CD4-positive, CD25-positive, alpha-beta regulatory T cell (primary cell): Measurements from ENCODE around the gene TIMM8B. TPM values are rescaled to one million over a fixed set of nuclear protein-coding genes. Genes with fewer than 3 reads are reported as not detected.
A peak's percentile ranks its signal among the peaks of the same experiment; 100 is the strongest.

Experiments used
- ATAC-seq, 2 donors: fragments of 150-1000 bp; cut with Tn5 transposase; one replicate each; pipeline ENCODE4 v1.10.0; 2021; ENCODE audit warnings: low read depth in 2 of 2, moderate number of reproducible peaks in 2 of 2, moderate library complexity in 1 of 2
- DNase-seq, 3 donors: peaks; one replicate each; pipeline versions ENCODE4 v3.0.0 to v3.0.0-alpha.2; 2012 to 2022; ENCODE audit warnings: mixed read lengths in 1 of 3
- H3K27ac ChIP-seq: one replicate; pipeline ENCODE4 v1.7.0; 2013; ENCODE audit warnings: mild to moderate bottlenecking, low read length; ENCODE audit not compliant: insufficient read depth, poor library complexity, severe bottlenecking
- H3K27me3 ChIP-seq: one replicate; pipeline ENCODE4 v1.7.0; 2013; ENCODE audit warnings: low read length; ENCODE audit not compliant: control insufficient read depth, insufficient read depth
- H3K36me3 ChIP-seq: one replicate; pipeline ENCODE4 v1.7.0; 2013; ENCODE audit warnings: mild to moderate bottlenecking, low read length, moderate library complexity; ENCODE audit not compliant: control insufficient read depth, insufficient read depth
- H3K4me1 ChIP-seq: 2 replicates; pipeline ENCODE4 v1.7.0; 2013; ENCODE audit warnings: mild to moderate bottlenecking, low read length; ENCODE audit not compliant: insufficient read depth, control insufficient read depth, poor library complexity, severe bottlenecking
- H3K4me3 ChIP-seq: one replicate; pipeline ENCODE4 v1.7.0; 2013; ENCODE audit warnings: low read depth, mild to moderate bottlenecking, low read length, moderate library complexity
- H3K9me3 ChIP-seq, 2 experiments: 1 replicate in 1 of 2; 2 replicates in 1 of 2; pipeline ENCODE4 v1.7.0; 2013; ENCODE audit warnings: low read length in 2 of 2, mild to moderate bottlenecking in 1 of 2, moderate library complexity in 1 of 2; ENCODE audit not compliant: control insufficient read depth in 2 of 2
- H3K27ac Mint-ChIP-seq, 3 donors: one replicate each; pipeline ENCODE4 v1.8.0; 2020 to 2022; ENCODE audit warnings: mild to moderate bottlenecking in 3 of 3, mixed read lengths in 3 of 3, moderate library complexity in 2 of 3
- H3K27me3 Mint-ChIP-seq: one replicate; pipeline ENCODE4 v1.8.0; 2022; ENCODE audit warnings: mild to moderate bottlenecking, mixed read lengths
- H3K36me3 Mint-ChIP-seq: one replicate; pipeline ENCODE4 v1.8.0; 2020; ENCODE audit warnings: mixed read lengths
- H3K4me1 Mint-ChIP-seq, 4 donors: one replicate each; pipeline ENCODE4 v1.8.0; 2020 to 2022; ENCODE audit warnings: mixed read lengths in 4 of 4, mild to moderate bottlenecking in 1 of 4
- H3K4me3 Mint-ChIP-seq, 4 donors: one replicate each; pipeline ENCODE4 v1.8.0; 2020 to 2022; ENCODE audit warnings: mild to moderate bottlenecking in 4 of 4, mixed read lengths in 4 of 4, moderate library complexity in 3 of 4
- H3K9me3 Mint-ChIP-seq, 7 donors: one replicate each; pipeline ENCODE4 v1.8.0; 2020 to 2022; ENCODE audit warnings: mixed read lengths in 7 of 7, mild to moderate bottlenecking in 3 of 7, moderate library complexity in 2 of 7
- polyA plus RNA-seq, 4 donors: library from polyadenylated mRNA; unstranded; fragments of 300-500 nt; fragmentation: Illumina TruSeq; gene quantifications; one replicate each; pipeline ENCODE4 v1.2.3, GENCODE V29; 2021
- total RNA-seq: library from RNA; stranded (reverse); gene quantifications from one replicate; pipeline ENCODE4 v1.2.3, GENCODE V29; 2022

The TIMM8B gene
- total RNA-seq (14.5 TPM), polyA plus RNA-seq (10 to 100 TPM; 60.8 to 91.3 (median 75.0) TPM)

GRCh38 chr11:112086422-112087191 is at the start of gene TIMM8B, which contains the start of gene SDHD:
TSS of gene TIMM8B (minus strand) at chr11:112086756. CDS start at chr11:112086723, 33 bp downstream.
TSS of gene SDHD (plus strand) at chr11:112086873. CDS start at chr11:112086908, 35 bp downstream.
- peaks cover 56% of the 10 kb centered on the region for H3K36me3 Mint-ChIP-seq
- H3K4me1 Mint-ChIP-seq, result peaks cover 32 to 66% (median 53%) of the 10 kb centered on the region in 4 donors

GRCh38 chr11:112134473-112134872 is 47.9 kb upstream of the TIMM8B start:
- peaks cover 15% of the 10 kb centered on the region for H3K36me3 Mint-ChIP-seq
- Histone ChIP-seq H3K27me3 (no peaks in the 10 kb centered on the region), H3K4me3 (no peak overlapping the region), H3K36me3 (no peaks in the 10 kb centered on the region), H3K27ac (no peak overlapping the region), H3K9me3 (no peaks in the 10 kb centered on the region), H3K4me1 (no peaks in the 10 kb centered on the region)
- peaks cover 0 to 1% (median 0%) of the 10 kb centered on the region in 7 donors for H3K9me3 Mint-ChIP-seq
- H3K4me1 Mint-ChIP-seq, result no peaks in the 10 kb centered on the region
- H3K27me3 Mint-ChIP-seq, result peaks cover 4% of the 10 kb centered on the region
- H3K4me3 Mint-ChIP-seq, result no peak overlapping the region
- H3K27ac Mint-ChIP-seq, result no peak overlapping the region
- no peak for DNase-seq
- ATAC-seq, result no peak

More at GRCh38 chr11:112086422-112087191, at the start of gene TIMM8B, which contains the start of gene SDHD:
- H3K36me3 ChIP-seq, result peaks cover 57% of the 10 kb centered on the region
- H3K4me3 ChIP-seq, result peak within 1 kb of the TSS; percentile 99
- no peaks in the 10 kb centered on the region for H3K27me3 Mint-ChIP-seq
- ATAC-seq (peak; percentile 88 to 90), DNase-seq (peak; percentile 96 to 97 (median 97))
- H3K4me1 ChIP-seq, result peaks cover 36% of the 10 kb centered on the region
- H3K27ac Mint-ChIP-seq, result peak within 1 kb of the TSS; percentile 97 to 99 (median 98)
- H3K27me3 ChIP-seq, result no peaks in the 10 kb centered on the region
- peak within 1 kb of the TSS; percentile 80 for H3K27ac ChIP-seq
- peak within 1 kb of the TSS; percentile 96 to 99 (median 98) for H3K4me3 Mint-ChIP-seq
- no peaks in the 10 kb centered on the region for H3K9me3 ChIP-seq
- peaks cover 0 to 5% (median 0%) of the 10 kb centered on the region in 7 donors for H3K9me3 Mint-ChIP-seq

DNA sequence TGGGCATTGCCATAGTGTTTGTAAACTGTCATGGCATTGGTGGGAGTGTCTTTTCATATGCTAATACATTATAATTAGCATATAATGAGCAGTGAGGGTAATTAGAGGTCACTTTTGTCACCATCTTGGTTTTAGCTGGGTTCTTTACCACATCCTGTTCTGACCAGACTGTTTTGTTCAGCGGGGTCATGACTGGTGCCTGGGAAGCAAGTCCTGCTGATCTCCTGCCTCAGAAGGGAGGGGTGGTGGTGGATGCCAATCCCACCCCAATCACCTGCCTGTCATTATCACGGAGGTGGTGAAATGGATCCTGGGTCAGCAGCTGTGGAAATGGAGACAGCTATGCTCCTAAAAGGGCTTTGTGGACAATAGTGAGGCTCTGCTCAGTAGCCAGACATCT is 46.2 kb upstream of the TIMM8B start:
- DNase-seq (no peak), ATAC-seq (no peak)
- Mint-ChIP-seq H3K27me3 (peaks cover 4% of the 10 kb centered on the region), H3K9me3 (peaks cover 0 to 3% (median 0%) of the 10 kb centered on the region in 7 donors), H3K36me3 (peaks cover 15% of the 10 kb centered on the region), H3K4me3 (no peak overlapping the region), H3K27ac (no peak overlapping the region), H3K4me1 (peaks cover 0 to 7% (median 0%) of the 10 kb centered on the region in 4 donors)
- Histone ChIP-seq H3K27me3 (no peaks in the 10 kb centered on the region), H3K4me1 (no peaks in the 10 kb centered on the region), H3K36me3 (no peaks in the 10 kb centered on the region), H3K9me3 (no peaks in the 10 kb centered on the region), H3K27ac (no peak overlapping the region), H3K4me3 (no peak overlapping the region)

DNA sequence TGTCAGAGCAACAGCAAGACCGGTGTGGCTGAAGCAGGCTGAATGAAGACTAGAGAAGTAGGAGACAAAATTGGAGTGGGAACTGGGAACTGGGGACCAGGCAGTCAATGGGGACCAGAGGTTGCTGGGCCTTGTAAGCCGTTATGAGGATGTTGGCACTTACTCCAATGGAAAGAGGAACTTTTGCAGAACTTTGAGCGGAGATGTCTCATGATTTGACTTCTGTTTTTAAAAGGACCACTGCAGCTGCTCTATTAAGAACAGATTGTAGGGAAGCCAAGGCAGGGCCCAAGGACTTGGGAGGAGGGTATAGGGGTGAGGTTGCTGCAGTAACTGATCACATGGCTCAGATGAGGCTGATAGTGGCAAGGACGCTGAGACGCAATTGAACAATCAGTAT is 43.1 kb upstream of the TIMM8B start:
- Histone ChIP-seq H3K9me3 (no peaks in the 10 kb centered on the region), H3K27me3 (no peaks in the 10 kb centered on the region), H3K4me3 (no peak overlapping the region), H3K4me1 (no peaks in the 10 kb centered on the region), H3K36me3 (no peaks in the 10 kb centered on the region), H3K27ac (no peak overlapping the region)
- ATAC-seq (no peak), DNase-seq (no peak)
- H3K27me3 Mint-ChIP-seq, result no peaks in the 10 kb centered on the region
- no peak overlapping the region for H3K4me3 Mint-ChIP-seq
- peaks cover 20% of the 10 kb centered on the region for H3K36me3 Mint-ChIP-seq
- peaks cover 0 to 2% (median 0%) of the 10 kb centered on the region in 7 donors for H3K9me3 Mint-ChIP-seq
- no peak overlapping the region for H3K27ac Mint-ChIP-seq
- H3K4me1 Mint-ChIP-seq, result peaks cover 0 to 7% (median 0%) of the 10 kb centered on the region in 4 donors

DNA sequence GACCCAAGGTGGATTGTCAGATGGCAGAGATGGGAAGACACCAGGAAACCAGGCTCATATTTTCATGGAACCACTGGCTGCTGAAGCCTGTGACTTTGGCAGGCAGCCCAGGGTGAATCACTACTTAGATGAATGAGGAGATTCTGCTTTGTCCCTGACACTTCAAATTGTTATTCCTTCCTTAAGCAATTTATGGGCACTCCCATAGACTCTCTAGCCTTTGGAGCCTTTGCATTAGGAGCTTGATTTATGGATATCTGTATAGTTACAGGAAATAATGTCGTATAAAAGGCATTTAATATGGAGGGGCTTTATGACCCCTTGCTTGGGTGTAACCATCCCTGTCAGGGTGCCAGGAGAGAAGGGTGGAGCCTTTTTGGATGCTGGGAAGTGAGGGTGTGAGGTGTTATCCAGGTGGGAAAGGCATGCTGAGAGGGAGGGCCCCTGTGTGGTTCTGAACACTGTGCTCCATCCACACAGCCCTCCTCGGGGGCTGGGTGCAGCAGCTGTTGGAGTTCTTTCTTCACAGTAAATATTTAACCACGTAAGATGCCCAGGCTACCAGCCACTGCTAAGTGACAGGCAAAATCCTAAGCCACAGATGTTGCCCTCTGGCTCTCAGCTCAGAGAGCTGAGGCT is 42.0 kb upstream of the TIMM8B start:
- H3K36me3 ChIP-seq, result no peaks in the 10 kb centered on the region
- Mint-ChIP-seq H3K4me3 (no peak overlapping the region), H3K4me1 (peaks cover 0 to 7% (median 0%) of the 10 kb centered on the region in 4 donors), H3K36me3 (peaks cover 14% of the 10 kb centered on the region), H3K27me3 (no peaks in the 10 kb centered on the region), H3K27ac (no peak overlapping the region), H3K9me3 (peaks cover 0 to 2% (median 0%) of the 10 kb centered on the region in 7 donors)
- no peaks in the 10 kb centered on the region for H3K9me3 ChIP-seq
- no peak overlapping the region for H3K4me3 ChIP-seq
- ATAC-seq, result no peak
- H3K4me1 ChIP-seq, result no peaks in the 10 kb centered on the region
- H3K27ac ChIP-seq, result no peak overlapping the region
- DNase-seq, result no peak
- H3K27me3 ChIP-seq, result no peaks in the 10 kb centered on the region

DNA sequence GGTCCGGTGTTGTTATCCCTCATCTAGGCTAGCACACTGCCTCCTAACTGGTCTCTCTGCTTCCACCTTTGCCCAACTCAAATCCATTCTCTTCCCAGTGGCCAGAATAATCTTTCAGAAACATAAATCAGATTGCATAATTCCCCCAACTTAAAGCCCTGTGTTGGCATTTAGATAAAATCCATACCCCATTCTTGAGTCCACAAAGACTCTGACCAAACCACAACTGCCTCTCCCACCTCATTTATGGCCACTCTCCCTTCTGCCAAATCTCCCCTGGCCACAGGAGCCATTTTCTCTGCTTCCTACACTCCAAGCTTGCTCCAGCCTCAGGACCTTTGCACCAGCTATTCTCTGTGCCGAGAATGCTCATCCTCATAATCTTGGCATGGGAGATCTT is 40.5 kb upstream of the TIMM8B start:
- Histone ChIP-seq H3K36me3 (no peaks in the 10 kb centered on the region), H3K9me3 (no peaks in the 10 kb centered on the region), H3K4me3 (no peak overlapping the region), H3K27me3 (no peaks in the 10 kb centered on the region), H3K27ac (no peak overlapping the region), H3K4me1 (no peaks in the 10 kb centered on the region)
- peaks cover 0 to 7% (median 0%) of the 10 kb centered on the region in 4 donors for H3K4me1 Mint-ChIP-seq
- H3K27me3 Mint-ChIP-seq, result no peaks in the 10 kb centered on the region
- peaks cover 0 to 2% (median 0%) of the 10 kb centered on the region in 7 donors for H3K9me3 Mint-ChIP-seq
- no peak for DNase-seq
- no peak overlapping the region for H3K4me3 Mint-ChIP-seq
- H3K27ac Mint-ChIP-seq, result no peak overlapping the region
- peaks cover 14% of the 10 kb centered on the region for H3K36me3 Mint-ChIP-seq
- no peak for ATAC-seq

DNA sequence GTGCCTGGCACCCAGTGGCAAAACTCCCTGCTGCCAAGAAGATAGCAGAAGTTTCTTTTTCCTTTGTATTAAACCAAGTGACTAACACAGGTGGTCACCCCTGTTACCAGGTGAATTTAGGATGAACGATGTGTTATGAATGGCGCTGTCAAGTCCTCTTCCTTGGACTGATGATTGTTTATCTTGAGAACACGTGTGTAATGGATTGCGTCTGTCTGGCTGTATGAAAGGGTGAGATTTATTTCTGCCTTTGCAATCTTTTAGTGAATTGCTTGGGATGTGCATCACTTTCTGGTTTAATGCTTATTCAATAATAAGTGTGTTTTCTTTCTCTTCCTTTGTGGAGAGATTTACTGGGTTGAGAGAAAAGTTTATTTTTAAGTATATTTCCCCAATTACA is 36.6 kb upstream of the TIMM8B start:
- H3K4me1 Mint-ChIP-seq, result no peaks in the 10 kb centered on the region
- ATAC-seq, result no peak
- no peaks in the 10 kb centered on the region for H3K9me3 Mint-ChIP-seq
- H3K4me3 ChIP-seq, result no peak overlapping the region
- H3K27me3 ChIP-seq, result no peaks in the 10 kb centered on the region
- peaks cover 5% of the 10 kb centered on the region for H3K36me3 Mint-ChIP-seq
- H3K9me3 ChIP-seq, result no peaks in the 10 kb centered on the region
- no peak overlapping the region for H3K27ac Mint-ChIP-seq
- no peaks in the 10 kb centered on the region for H3K27me3 Mint-ChIP-seq
- no peak overlapping the region for H3K4me3 Mint-ChIP-seq
- no peak overlapping the region for H3K27ac ChIP-seq
- no peaks in the 10 kb centered on the region for H3K4me1 ChIP-seq
- no peak for DNase-seq
- no peaks in the 10 kb centered on the region for H3K36me3 ChIP-seq
